A204.1 (cell line): ENCODE data around the gene CREB5.

Experiments used
- FAIRE-seq: peaks from 2 replicates; lab custom pipeline; 2012; peaks lifted over from hg19 to GRCh38; lab: Jason Lieb, UNC

CREB5 gene

DNA sequence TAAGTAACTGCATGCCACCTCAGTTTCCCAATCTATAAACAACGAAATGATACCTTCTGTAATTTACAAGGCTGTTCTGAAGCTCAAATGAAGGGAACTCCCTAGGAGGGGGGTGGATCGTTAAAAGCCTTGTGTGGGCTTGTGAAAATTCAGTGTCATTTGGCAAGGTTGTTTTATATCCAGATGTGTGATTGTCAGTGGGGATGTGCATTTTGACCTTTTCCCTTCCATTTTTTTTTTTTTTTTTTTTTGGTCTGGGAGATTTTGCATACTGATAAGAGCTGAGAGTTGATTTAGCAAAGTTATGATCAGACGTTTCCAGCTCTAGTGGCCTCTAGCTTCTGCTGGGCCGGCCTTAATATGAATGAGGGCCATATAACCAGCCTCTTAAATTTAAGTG is 22.8 kb downstream of the CREB5 start:
- FAIRE-seq = no peak

DNA sequence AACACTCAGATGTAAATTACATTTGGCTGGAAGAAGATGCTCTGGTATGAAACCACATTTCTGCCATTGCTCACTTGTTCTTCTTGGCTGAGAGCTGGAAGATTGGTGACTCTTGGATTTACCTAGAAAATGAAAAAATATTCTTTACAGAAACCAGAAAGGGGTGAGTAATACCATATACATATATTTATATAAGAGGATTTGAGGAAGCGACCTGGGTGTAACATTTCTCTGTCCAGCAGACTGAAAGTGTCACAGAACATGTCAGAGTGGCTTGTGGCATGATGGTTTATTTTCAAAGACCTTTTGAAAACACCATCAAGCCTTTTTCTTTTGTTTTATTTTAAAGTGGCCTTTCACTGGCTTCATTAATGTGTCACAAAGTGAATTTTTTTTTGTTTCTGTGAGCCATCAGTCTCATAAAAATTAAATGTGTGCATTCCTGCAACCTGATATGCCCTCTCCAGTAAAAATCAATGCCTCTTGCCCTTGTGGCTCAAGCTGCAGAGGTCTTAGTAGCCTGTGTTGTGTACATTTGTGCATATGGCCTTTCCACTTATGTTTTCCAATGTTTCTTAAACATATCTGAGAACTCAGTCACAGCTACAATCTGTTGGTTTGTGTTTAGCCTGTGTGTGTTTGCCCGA is 23.5 kb downstream of the CREB5 start:
- no peak for FAIRE-seq

DNA sequence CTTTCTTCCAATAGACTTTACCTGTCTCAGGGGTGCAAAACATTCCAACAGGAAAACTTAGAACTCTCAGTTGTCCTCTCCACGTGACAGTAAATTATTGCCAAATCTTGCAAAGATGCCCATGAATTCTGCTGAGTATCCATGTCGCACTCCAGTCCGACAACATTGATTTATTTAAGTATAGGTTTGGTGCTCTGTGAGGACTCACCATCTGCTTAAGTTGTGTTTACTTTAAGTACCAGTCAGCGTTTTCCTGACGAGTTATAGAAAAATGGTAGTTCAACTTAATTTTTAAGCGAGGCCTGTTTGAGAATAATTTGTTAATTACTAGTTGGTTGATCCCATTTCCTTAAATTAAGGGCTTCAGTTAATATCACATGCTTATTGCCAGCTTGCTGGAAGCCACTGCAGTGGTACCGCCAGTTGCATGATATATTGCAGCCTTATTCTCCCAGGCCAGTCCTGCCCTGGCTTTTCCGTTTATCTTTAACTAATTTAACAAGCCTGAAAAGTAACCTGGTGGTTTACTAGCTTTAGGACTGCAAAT is 27.8 kb downstream of the CREB5 start:
- no peak for FAIRE-seq

DNA sequence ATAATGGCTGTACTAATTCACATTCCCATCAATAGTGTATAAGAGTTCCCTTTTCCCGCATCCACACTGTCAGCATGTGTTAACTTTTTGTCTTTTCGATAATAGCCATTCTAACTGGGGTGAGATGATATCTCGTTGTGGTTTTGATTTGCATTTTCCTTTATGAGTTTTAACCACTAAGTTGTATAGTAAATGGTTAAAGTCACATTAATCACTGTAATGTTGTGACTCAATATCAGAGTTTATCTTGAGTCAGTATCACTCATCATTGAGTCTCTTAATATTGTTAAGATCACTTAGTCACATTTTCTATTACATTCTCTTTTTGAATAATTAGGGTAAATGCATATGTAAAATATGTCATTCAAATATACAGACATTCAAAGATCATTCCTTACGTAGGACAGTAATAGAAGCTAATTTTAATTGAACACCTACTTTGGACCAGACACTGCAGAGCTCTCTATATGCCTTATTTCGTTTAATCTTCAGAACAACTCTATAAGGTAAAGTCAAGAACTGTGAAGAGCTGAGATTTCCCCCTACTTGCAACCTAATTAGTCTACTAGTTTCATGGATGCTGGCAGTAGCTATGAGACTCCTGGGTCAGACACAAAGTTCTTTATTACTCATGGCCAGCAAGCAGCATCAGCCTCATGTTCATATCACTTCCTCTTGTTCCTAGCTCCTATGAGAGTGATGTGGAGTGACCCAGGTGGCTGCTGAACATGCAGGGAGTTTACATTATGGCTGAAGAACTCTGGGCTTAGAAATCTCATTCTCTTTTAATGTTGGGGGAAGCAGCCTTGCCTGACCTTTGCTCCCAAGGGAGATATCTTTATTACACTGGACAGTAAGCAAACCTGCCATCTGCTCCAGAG is 30.5 kb downstream of the CREB5 start:
- no peak for FAIRE-seq

DNA sequence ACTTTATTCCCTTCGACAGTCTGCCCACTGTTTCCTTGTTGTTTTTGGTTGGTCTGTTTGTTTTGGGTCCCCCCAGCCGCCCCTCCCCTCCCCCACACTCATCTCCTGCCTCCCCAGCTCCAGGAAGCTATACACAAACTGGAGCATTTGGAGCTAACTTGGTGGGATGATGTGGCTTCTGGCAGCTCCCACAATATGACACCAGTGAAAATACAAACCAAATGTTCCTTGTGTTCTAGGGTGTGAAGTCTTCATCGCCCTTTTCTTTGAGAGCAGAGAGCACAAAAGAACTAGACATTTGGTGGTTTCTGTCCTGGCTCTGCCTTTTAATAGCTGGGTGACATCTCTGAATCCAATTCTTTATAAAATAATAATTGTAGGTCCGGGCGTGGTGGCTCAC is 33.8 kb downstream of the CREB5 start:
- no peak for FAIRE-seq

DNA sequence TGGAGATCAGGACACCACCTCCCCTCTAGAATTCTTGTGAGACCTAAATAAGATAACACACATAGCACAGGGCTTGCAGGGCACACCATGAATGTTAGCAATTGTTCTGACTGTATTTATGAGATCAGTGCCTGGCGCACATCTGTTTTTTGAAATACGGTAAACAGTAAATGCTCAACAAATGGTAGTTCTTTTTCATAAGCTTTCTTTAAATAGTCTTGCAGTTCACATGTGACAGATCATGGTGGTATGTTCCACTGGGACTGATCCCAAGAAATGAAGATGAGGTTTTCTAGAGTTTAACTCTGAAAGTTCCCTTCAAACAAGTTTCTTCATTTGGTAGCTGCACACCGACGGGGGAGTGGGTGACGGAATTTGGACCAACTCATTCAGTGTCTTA is 34.8 kb downstream of the CREB5 start:
- FAIRE-seq = no peak

DNA sequence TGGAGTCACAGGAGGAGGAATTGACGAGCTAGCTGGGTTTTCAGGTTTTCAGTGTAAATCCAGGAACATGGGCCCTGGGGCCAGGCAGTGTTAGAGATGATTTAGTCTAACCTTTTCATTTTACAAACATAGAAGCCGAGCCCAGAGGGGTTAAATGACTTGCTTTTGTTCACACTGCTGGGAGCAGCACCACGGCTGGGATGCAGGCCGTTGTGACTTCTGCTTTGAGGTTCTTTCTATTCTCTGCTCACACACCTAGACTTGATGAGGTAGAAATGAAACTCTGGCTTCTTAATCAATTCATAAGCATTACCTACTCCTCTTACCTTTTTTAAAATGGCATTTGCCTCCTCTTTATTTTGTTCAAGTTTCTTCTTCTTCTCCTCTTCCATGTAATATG is 36.4 kb downstream of the CREB5 start:
- FAIRE-seq = no peak

DNA sequence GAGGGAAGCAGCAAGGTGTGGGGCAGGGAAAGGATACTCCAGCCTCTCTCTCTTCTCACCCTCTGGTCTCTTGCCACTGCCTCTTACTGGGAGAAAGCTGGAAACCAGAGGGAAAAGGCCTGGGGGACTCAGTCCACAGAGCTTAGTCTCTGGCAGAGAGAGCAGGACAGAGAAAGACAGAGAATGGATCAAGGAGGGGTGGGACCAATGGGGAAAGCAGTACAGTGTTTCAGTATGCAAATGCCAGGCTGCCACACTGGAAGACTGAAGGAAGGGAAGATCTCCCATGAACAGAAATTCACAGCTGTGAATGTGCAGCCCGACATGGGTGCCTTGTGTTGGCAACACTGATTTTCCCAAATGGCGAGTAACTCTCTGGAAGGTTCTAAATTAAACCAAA is 40.4 kb downstream of the CREB5 start:
- FAIRE-seq = no peak

DNA sequence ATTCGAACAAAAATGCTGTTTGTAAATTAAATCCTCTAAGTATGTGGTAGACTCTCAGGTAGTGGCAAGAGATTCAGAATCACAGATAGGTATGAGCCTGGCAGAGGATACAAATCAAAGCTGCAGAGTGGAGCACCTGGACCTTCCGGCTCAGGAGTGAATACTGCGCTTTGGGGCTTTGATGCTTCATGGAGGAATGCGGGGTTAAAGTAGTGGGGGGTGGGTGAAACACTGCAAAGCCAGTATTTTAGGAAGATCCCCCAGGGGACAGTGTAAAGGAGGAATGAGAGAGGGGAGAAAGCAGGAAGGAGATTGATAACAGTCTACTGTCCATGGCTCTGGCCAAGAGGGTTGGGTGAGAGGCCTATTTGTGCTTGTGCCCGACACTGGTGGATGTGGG is 43.2 kb downstream of the CREB5 start:
- no peak for FAIRE-seq

DNA sequence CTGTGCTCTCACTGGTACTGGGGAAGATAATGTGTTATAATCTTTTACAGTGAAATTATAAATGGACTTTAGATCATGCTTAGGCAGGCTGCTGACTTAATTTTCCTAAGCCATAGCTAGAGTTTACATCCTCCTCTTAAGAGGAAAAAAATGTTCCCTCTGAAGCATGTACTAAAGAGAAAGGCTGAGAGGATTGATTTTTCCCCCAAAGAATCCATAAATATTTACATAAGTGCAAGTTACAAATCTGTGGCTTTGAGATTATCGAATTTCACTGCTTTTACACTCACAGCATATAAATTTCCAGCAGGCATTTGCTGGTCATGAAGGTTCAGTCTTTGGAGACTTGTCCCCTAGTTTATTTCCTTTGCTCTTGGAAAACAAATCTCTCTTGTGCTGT is 43.7 kb downstream of the CREB5 start:
- no peak for FAIRE-seq

DNA sequence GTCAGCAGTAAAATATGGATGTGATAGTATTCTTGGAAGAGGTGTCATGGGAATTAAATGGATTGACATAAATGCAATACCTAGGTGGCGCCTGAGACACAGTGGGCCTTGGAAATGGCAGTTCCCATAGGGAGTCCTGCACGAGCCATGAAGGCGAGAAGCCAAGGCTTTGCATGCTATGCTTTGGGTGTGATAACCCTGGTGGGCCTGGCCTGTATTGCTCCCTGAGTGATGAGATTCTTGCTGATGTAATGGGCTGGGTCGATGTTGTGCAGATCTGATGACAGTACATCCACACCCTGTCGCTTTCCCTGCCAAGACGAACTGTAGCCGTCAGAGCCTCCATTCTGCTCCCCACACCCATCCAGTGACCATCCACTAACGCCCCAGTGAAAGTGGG is 46.4 kb downstream of the CREB5 start:
- no peak for FAIRE-seq

DNA sequence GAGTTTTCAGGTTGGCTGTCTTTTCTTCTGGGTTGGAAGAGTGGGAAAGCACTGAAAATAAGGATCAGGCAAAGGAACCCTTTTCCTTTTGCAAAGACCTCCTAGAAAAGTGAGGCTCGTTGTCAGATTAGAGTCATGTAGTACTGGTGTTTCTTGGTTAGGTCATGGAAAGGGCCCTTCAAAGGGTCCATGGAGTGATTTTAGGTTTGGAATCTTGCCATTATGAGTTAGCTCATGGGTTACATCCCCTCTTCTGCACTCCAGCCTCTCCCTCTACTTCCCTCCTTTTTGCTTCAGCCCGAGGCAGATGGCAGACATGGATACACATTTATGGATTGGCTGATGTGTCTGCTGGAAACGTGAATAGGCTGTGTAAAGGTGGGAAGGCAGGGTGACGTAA is 47.0 kb downstream of the CREB5 start:
- no peak for FAIRE-seq

DNA sequence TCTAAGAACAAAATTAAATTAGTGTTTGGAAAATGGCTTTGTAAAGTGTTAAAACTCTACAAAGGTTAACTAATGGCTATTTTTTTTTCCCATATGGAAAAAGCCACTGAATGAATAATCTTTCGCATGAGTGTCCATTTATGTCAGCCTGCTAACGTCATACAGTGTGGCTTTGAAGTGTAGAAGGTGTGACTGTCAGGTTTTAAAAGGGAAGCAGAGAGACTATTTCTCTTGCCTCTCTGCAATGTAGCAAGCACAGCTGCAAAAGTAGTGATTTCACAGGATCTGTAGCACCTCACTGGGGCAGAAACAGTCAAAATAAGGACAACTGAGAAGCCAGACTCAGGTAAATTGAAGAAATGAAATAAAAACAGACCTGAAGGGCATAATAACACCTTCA is 53.4 kb downstream of the CREB5 start:
- no peak for FAIRE-seq

DNA sequence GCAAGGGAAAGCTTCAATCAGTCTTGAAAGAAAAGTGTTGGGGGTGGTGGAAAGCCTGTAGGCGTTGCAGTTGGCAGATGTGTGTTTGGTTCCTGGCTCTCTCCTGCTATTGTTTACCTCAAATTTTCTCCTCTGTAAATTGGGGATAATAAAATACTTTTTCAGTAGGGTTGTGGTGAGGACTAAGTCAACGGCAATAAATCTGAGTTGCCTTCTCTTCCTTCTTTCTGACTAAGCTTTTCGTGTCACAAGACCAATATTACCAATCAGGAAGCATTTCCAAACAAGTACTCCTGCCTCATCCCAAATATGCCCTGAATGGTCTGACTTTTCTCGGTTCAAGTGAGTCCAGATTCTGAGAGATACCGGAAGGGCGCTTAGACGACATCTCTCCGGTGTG is 54.0 kb downstream of the CREB5 start:
- no peak for FAIRE-seq

DNA sequence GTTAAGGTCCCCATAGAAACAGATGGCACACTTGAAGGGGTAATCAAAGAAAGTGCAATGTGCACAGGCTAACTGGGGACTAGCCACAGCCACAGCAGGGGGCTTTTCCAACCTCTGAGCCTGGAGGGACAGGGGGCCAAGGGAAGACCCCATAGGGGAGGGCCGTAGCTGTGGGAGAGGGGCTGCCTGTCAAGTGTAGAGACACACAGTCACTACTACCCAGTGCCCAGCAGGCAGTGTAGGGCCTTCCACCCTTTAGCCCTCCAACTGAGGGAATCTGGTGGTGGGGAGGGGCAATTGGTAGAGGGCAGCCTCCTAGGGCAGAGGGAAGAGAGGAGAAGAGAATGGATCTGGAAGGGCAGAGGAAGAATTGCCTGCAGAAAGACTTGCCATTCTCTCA is 54.6 kb downstream of the CREB5 start:
- FAIRE-seq = no peak

DNA sequence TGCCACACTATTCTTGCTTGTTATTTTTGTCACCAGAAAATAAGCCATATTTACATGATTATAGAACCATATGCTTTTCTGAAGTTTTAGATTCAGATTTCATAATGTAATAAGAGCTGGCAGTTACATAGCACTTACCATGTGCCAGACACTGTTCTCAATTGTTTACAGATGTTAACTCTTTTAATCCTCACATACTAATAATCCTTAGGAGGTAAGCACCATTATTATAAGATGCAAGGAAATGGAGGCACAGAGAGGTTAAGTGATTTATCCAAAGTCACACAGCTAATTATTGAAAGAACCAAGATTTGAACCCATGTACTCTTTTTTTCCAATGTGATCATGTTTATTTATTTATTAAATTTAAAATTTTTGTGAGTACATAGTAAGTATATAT is 57.2 kb downstream of the CREB5 start:
- no peak for FAIRE-seq

DNA sequence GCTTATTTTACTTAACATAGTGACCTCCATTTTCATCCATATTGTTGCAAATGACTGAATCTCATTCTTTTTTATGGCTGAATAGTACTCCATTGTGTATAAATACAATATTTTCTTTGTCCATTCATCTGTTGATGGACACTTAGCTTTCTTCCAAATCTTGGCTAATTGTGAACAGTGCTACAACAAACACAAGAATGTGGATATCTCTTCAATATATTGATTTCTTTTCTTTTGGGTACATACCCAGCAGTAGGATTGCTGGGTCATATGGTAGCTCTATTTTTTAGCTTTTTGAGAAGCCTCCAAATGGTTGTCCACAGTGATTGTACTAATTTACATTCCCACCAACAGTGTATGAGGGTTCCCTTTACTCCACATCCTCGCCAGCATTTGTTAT is 58.0 kb downstream of the CREB5 start:
- no peak for FAIRE-seq

DNA sequence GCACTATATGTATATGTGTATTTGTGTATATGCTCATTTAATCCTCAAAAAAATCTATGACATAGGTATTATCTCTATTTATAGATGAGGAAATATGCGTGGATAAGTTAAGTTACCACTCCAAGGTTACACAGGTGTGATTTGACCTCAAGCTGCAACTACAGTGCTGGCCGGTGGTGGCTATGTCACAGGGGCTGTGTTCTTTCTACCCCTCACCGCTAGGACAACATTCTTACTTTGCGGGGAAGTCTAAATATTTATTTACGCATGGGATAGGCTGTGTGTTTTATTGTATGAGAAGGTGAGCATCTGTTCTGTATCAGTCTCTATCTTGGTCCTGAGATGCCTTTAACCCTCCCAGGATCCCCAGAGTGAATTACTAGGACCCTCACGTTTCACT is 60.0 kb downstream of the CREB5 start:
- no peak for FAIRE-seq

DNA sequence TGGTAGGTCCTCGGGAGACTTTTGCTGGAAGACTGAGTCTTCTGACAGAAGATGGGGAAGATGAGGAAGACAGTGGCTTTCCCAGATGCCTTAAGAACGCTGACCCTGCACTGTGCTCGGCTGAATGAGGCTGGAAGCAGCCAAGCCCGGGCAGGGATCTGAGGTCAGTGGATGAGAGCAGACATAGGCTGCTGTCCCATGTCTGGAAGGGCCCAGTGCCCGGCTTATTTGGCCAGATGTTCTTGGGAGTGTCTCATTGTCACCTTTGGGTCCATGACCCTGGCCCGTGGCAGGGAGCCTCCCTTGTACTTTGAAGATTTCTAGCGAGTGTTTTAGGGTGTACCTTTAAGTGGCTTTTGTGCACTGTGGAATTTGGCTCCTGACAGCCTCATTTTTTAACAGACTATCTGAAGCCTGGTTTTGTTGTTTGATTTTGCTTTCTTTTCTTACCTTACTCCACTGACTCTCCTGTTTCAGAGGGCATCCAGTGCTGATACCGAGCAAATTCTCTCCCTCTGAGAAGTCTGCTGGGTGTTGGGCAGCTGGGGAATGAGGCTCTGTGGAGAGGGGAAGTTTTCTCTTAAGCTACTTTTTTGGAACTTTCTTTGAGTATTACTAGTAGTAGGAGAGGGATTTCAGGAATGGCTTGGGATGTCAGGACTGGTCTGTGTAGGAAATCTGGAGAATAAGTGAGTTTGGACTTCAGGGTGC is 61.4 kb downstream of the CREB5 start:
- no peak for FAIRE-seq

DNA sequence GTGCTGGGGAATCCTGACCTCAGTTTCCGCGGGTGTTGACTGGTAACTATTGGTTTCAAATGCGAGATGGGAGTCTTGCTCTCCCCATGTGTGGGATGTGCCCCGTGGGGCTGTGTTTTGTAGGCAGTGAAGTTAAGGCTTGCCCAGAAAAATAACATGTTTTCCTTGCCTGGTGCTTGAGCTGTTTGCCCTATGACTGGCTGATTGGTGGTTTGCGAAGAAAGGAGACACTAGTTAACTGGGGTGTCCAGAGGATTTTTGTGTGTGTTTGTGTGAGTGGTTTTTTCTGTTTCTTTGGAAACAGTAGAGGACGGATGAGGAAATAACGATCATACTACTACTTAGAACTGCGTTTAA is 61.9 kb downstream of the CREB5 start:
- FAIRE-seq = no peak

DNA sequence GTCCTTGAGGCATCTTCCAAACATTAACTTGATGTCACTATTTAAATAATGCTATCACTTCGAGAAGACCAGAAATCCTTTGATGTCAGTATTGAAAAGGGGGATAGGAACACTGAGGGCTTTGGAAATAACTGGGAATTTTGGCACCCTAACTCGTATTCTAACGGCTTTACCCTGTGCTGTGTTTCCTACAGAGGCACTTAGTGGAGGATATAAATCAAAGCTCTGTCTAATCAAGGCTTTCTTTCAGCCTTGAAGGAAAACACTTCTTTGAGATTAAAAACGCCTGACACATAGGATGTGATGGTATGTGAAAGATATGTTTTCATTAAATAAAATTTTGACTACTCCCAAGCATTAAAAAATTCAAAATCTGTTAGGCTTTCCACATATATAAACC is 62.3 kb downstream of the CREB5 start:
- FAIRE-seq = no peak

DNA sequence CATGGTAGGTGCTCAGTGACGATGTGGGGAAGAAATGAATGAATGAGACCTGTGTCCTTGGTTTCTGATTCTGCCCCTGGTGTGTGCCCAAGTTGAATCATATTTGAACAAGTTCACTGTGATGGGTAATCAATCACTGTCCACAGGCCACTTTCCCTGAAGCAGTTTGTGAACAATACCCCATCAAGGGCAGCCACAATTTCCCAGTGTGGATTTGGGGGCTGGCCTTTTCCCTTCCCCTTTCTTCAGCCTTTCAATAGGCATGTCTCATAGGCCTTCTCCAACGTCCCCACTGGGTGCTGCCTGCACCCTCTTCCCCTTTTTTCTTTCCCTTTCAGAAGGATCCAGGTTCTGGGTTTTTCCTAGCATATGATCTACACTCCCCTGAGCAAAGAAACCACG is 64.7 kb downstream of the CREB5 start:
- no peak for FAIRE-seq

DNA sequence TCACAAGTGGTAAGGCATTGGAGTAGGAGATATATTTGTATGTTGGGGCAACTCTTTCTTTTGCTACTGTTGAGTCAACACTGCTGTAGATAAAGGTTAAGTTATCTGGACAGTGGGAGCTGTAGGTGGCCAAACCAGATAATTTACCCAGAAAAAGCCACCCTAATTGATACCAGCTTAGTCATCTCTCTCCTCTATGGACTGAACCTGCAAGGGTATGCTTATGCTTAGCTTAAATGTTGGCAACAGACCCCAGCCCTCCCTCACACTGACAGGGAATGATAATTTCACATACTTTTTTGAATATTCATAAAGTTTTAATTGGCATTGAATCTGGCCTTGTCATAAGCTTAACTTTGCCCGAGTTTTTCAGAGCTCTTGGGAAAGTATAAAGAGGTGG is 66.3 kb downstream of the CREB5 start:
- FAIRE-seq = no peak
